Osteoblast (primary cell): ENCODE measurements around the gene ZDHHC4. TPM values are rescaled to one million over a fixed set of nuclear protein-coding genes. Genes with fewer than 3 reads are reported as not detected.
"Not testable (repeated sequence)": the region's sequence is repeated elsewhere in the genome, so short reads cannot be mapped to it uniquely, and the experiment has no call there.

ENCODE experiments used
- DNase-seq: peaks from one replicate; pipeline ENCODE4 v3.0.0; 2011; ENCODE audit warnings: low spot score, mixed read lengths; ENCODE audit not compliant: insufficient read length; ENCODE audit errors: missing footprints
- H2AFZ ChIP-seq: 2 replicates; pipeline ENCODE4 v1.6.0; 2011; ENCODE audit warnings: mild to moderate bottlenecking, low read length
- H3K27ac ChIP-seq: 2 replicates; pipeline ENCODE4 v1.5.1; 2011; ENCODE audit warnings: mild to moderate bottlenecking, low read depth, low read length, moderate library complexity
- H3K27me3 ChIP-seq: 2 replicates; pipeline ENCODE4 v1.6.0; 2012; ENCODE audit warnings: mild to moderate bottlenecking, control low read depth, inconsistent platforms, low read length, moderate library complexity; ENCODE audit not compliant: insufficient read depth
- H3K36me3 ChIP-seq: 2 replicates; pipeline ENCODE4 v1.5.1; 2011; ENCODE audit warnings: mild to moderate bottlenecking, low read length, control low read depth, moderate library complexity; ENCODE audit not compliant: insufficient read depth
- H3K4me1 ChIP-seq: 2 replicates; pipeline ENCODE4 v1.5.1; 2011; ENCODE audit warnings: mild to moderate bottlenecking, low read length, control low read depth, moderate library complexity; ENCODE audit not compliant: insufficient read depth
- H3K4me2 ChIP-seq: 2 replicates; pipeline ENCODE4 v1.6.0; 2011; ENCODE audit warnings: mild to moderate bottlenecking, low read length; ENCODE audit not compliant: insufficient read depth
- H3K4me3 ChIP-seq: fragments of 200-600 bp; sonication (generic); 3 replicates; pipeline ENCODE4 v1.5.1; 2012; ENCODE audit warnings: mild to moderate bottlenecking, low read length, inconsistent platforms; ENCODE audit not compliant: insufficient read depth
- H3K79me2 ChIP-seq: 2 replicates; pipeline ENCODE4 v1.6.0; 2012; ENCODE audit warnings: mild to moderate bottlenecking, low read length, control low read depth, inconsistent platforms; ENCODE audit not compliant: insufficient read depth
- H3K9me3 ChIP-seq: 2 replicates; pipeline ENCODE4 v1.5.1; 2011; ENCODE audit warnings: low read depth, low read length, control low read depth
- H4K20me1 ChIP-seq: 2 replicates; pipeline ENCODE4 v1.6.0; 2012; ENCODE audit warnings: mild to moderate bottlenecking, low read length, control low read depth; ENCODE audit not compliant: insufficient read depth
- total RNA-seq: library from RNA; depleted of rRNA; stranded (reverse); fragments of >200 nt; gene quantifications from 2 replicates; pipeline ENCODE4 v1.2.3, GENCODE V29; 2012
- TF ChIP-seq, protein P1 (sequence below): IDR thresholded peaks from 2 replicates; pipeline ENCODE4 v1.5.1; 2011; ENCODE audit warnings: mild to moderate bottlenecking, low read depth, low read length, moderate library complexity; ENCODE audit errors: extremely low read depth

ZDHHC4 gene
- total RNA-seq, 1 donor, result 51.0 TPM

GRCh38 chr7:6571160-6571779 is 6.0 kb upstream of the ZDHHC4 start:
- H3K4me1 ChIP-seq, result no peaks in the 10 kb centered on the region
- DNase-seq, result peak; percentile 55
- no peaks in the 10 kb centered on the region for H3K36me3 ChIP-seq
- no peaks in the 10 kb centered on the region for H3K79me2 ChIP-seq
- H4K20me1 ChIP-seq, result no peaks in the 10 kb centered on the region
- no peaks in the 10 kb centered on the region for H3K27me3 ChIP-seq
- no peaks in the 10 kb centered on the region for H3K9me3 ChIP-seq
- no peak overlapping the region for H3K4me3 ChIP-seq
- H3K27ac ChIP-seq, result no peak overlapping the region
- H2AFZ ChIP-seq, result no peak overlapping the region
- H3K4me2 ChIP-seq, result no peak overlapping the region
- TF ChIP-seq, protein P1, sequence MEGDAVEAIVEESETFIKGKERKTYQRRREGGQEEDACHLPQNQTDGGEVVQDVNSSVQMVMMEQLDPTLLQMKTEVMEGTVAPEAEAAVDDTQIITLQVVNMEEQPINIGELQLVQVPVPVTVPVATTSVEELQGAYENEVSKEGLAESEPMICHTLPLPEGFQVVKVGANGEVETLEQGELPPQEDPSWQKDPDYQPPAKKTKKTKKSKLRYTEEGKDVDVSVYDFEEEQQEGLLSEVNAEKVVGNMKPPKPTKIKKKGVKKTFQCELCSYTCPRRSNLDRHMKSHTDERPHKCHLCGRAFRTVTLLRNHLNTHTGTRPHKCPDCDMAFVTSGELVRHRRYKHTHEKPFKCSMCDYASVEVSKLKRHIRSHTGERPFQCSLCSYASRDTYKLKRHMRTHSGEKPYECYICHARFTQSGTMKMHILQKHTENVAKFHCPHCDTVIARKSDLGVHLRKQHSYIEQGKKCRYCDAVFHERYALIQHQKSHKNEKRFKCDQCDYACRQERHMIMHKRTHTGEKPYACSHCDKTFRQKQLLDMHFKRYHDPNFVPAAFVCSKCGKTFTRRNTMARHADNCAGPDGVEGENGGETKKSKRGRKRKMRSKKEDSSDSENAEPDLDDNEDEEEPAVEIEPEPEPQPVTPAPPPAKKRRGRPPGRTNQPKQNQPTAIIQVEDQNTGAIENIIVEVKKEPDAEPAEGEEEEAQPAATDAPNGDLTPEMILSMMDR, result no peak

DNA sequence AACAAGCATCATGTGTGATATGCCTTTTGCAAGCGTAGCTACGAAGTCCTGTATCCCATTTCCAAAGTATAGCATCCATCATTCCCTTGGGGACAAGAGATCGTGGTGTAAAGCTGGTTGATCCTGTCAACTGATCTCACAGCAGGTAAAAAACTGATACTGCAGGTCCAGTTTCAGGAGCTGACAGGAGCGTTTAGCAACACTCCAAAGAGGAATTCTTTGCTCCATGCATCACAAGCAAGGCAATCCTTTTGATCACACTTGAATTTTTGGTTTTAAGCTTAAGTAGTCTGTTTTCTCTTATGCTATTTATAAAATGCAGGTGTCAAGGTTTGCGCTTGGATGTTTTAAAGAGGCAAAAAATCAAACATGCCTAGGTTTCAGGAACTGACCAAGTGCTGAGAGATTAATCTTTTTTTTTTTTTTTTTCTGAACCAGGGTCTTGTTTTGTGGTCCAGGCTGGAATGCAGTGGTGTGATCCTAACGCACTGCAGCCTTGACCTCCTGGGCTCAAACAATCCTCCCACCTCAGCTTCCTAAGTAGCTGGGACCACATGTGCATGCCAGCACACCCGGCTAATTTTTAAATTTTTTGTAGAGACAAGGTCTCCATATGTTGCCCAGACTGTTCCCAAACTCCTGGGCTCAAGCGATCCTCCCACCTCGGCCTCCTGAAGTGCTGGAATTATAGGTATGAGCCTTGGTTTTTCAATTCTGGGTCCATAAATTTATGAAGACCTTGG is 1.8 kb upstream of the ZDHHC4 start:
- H3K4me2 ChIP-seq, result no peak overlapping the region
- no peak overlapping the region for H3K4me3 ChIP-seq
- no peaks in the 10 kb centered on the region for H4K20me1 ChIP-seq
- H3K36me3 ChIP-seq, result peaks cover 3% of the 10 kb centered on the region
- peaks cover 2% of the 10 kb centered on the region for H3K4me1 ChIP-seq
- TF ChIP-seq, protein P1, result no peak
- H3K27ac ChIP-seq, result no peak overlapping the region
- no peaks in the 10 kb centered on the region for H3K27me3 ChIP-seq
- no peak overlapping the region for H2AFZ ChIP-seq
- H3K79me2 ChIP-seq, result no peaks in the 10 kb centered on the region
- no peaks in the 10 kb centered on the region for H3K9me3 ChIP-seq
- DNase-seq, result peak; percentile 72

DNA sequence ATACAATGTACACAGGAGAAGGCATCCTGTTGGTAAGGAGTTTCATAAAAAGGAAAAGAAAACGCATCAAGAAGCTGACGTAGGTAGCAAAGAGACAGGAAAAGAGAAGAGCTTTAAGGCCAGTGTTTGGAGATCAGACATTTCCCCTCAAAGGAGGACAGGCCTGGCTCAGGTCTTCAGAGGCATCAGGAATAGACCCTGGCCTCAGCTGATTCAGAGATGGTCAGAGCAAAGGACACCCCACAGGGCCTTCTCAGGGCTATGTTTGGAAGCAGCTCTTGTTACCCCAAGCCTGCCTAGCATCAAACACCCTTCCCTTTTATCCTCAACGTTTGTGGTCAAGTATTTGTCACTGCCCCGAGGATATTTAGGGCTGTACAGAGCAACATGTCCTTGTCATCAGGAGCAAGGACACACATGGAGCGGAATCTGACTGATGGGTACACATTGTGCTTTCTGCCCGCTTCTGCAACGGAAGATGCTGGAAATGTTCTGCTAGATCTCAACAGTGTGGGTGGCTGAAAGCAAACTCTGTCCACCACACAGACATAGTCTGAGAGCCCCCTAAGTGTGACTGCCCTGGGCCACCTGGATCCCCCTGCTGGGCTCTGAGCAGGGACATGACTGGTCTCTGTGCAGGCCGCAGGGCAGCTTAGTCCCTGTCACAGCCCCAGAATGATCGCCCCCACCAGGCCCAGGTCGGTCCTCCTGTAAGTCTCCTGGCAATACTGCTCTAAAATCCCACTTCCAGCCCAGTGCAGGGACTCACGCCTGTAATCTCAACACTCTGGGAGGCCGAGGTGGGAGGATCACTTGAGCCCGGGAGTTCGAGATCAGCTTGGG is 1.0 kb upstream of the ZDHHC4 start:
- peak overlapping the region; percentile 69 for H3K4me2 ChIP-seq
- H3K79me2 ChIP-seq, result no peaks in the 10 kb centered on the region
- H3K4me3 ChIP-seq, result peak overlapping the region; percentile 55
- H3K4me1 ChIP-seq, result peaks cover 2% of the 10 kb centered on the region
- DNase-seq, result no peak
- H3K9me3 ChIP-seq, result no peaks in the 10 kb centered on the region
- TF ChIP-seq, protein P1, result no peak
- no peak overlapping the region for H2AFZ ChIP-seq
- H3K27me3 ChIP-seq, result no peaks in the 10 kb centered on the region
- H3K27ac ChIP-seq, result no peak overlapping the region
- peaks cover 10% of the 10 kb centered on the region for H3K36me3 ChIP-seq
- H4K20me1 ChIP-seq, result no peaks in the 10 kb centered on the region

DNA sequence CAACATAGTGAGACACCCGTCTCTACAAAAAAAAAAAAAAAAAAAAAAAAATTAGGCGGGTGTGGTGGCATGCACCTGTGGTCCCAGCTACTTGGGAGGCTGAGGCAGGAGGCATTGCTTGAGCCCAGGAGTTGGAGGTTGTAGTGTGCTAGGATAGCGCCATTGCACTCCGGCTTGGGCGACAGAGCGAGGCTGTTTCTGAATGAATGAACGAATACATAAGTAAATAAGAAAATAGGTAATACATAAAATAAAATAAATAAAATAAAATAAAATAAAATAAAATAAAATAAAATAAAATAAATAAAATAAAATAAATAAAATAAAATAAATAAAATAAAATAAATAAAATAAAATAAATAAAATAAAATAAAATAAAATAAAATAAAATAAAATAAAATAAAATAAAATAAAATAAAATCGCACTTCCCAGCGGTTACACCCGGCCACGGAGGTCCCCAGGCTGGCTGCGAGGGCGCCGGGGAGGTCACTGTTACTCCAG is 336 bp upstream of the ZDHHC4 start:
- not testable (repeated sequence) for DNase-seq
- Histone ChIP-seq H3K4me3 (peak overlapping the region; percentile 92), H2AFZ (peak overlapping the region; percentile 88)

More for the DNA sequence above, 336 bp upstream of the ZDHHC4 start:
- H3K27me3 ChIP-seq, H4K20me1 ChIP-seq, H3K4me1 ChIP-seq, H3K79me2 ChIP-seq, H3K9me3 ChIP-seq: not testable (repeated sequence)
- Histone ChIP-seq H3K4me2 (peak overlapping the region; percentile 84), H3K27ac (peak overlapping the region; percentile 88), H3K36me3 (peaks cover 17% of the 10 kb centered on the region)
